ENCODE measurements around the gene INPP5B. TPM values are rescaled to one million over a fixed set of nuclear protein-coding genes. Genes with fewer than 3 reads are reported as not detected.

The INPP5B gene
- total and polyA plus RNA-seq, 10 of the 15 experiments (the other 5 are each of a cell fraction or from before 2014, with no cell fraction given) = 10.9 to 54.4 (median 26.9) TPM

DNA sequence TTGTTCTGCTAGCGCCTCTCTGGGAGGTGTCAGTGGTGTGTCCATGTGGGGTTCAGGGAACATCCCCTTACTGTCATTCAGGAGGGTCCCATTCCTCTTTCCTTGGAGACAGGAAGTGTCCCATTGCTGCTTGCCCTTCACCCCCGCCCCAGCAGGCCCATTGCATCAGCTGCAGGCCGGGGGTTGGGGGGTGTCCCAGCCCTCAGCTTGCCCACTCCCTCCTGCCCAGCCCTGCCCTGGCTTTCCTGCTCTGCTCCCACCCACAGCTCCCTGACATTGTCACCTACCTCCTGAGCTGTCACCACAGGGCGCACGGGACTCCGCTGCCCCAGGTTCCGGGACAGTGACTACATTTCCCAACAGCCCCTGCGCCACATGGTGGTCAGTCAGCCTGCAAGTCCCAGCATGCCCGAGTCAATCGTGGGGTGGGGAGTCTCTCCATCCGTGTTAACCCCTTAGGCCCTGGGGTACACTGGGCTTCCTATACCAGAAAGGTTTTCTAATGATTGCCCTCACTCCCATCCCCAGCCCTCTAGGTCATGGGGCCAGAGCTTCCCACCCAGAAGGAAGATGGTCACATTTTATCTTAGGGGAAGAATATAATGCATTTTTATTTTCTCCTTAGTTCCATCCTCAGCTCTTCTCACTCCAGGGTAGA, at the start of gene INPP5B (continued):
- TF ChIP-seq ETV6 (conservative IDR thresholded peaks at IDR 0.05 in 1 of 2, IDR thresholded peaks at IDR 0.05 in 1 of 2; ENCODE audit: borderline replicate concordance in 1 of 2, low read depth in 1 of 2) (no peak), CEBPB (IDR thresholded peaks at IDR 0.05; ENCODE audit: borderline replicate concordance in 1 of 2, low read depth in 2 of 2, low read length in 2 of 2) (no peak), DPF2 (IDR thresholded peaks at IDR 0.05) (0 out of 2 replicates have a peak, but pooled peaks have one; percentile 55), SP1 (IDR thresholded peaks at IDR 0.05; ENCODE audit: low read depth, low read length) (no peak), CHD1 (IDR thresholded peaks at IDR 0.05; ENCODE audit: low read depth, low read length) (peak; percentile 81; the same call in 1 of the 2 replicates), CBX5 (IDR thresholded peaks at IDR 0.05; ENCODE audit: low read depth) (no peak), SMAD1 (IDR thresholded peaks at IDR 0.05; ENCODE audit: low read depth, partially characterized antibody) (no peak), ZBED1 (IDR thresholded peaks at IDR 0.05; ENCODE audit: borderline replicate concordance) (no peak), YBX1 (IDR thresholded peaks at IDR 0.05) (no peak), CHD2 (IDR thresholded peaks at IDR 0.05; ENCODE audit: borderline replicate concordance, low read depth, low read length) (0 out of 2 replicates have a peak, but pooled peaks have one; percentile 51), SUPT20H (IDR thresholded peaks at IDR 0.05; ENCODE audit: borderline replicate concordance, control insufficient read depth, low read depth, low read length) (no peak), SREBF1 (IDR thresholded peaks at IDR 0.05; ENCODE audit: low read length) (0 out of 2 replicates have a peak, but pooled peaks have one; percentile 44), STAT1 (conservative IDR thresholded peaks at IDR 0.05) (no peak), TBL1XR1 (IDR thresholded peaks at IDR 0.05; ENCODE audit: low read depth, low read length) (no peak), EZH2 (IDR thresholded peaks at IDR 0.05; ENCODE audit: borderline replicate concordance, control insufficient read depth, low read depth, low read length) (no peak)
- TF ChIP-seq, protein P1, sequence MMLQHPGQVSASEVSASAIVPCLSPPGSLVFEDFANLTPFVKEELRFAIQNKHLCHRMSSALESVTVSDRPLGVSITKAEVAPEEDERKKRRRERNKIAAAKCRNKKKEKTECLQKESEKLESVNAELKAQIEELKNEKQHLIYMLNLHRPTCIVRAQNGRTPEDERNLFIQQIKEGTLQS (IDR thresholded peaks at IDR 0.05; ENCODE audit: borderline replicate concordance, extremely low read depth, low read depth, low read length) = 0 out of 2 replicates have a peak, but pooled peaks have one; percentile 41
- TF ChIP-seq, protein P2, sequence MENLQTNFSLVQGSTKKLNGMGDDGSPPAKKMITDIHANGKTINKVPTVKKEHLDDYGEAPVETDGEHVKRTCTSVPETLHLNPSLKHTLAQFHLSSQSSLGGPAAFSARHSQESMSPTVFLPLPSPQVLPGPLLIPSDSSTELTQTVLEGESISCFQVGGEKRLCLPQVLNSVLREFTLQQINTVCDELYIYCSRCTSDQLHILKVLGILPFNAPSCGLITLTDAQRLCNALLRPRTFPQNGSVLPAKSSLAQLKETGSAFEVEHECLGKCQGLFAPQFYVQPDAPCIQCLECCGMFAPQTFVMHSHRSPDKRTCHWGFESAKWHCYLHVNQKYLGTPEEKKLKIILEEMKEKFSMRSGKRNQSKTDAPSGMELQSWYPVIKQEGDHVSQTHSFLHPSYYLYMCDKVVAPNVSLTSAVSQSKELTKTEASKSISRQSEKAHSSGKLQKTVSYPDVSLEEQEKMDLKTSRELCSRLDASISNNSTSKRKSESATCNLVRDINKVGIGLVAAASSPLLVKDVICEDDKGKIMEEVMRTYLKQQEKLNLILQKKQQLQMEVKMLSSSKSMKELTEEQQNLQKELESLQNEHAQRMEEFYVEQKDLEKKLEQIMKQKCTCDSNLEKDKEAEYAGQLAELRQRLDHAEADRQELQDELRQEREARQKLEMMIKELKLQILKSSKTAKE (IDR thresholded peaks at IDR 0.05; ENCODE audit: low read depth, poor library complexity, severe bottlenecking) = peak; percentile 46
- TF ChIP-seq, protein P3, sequence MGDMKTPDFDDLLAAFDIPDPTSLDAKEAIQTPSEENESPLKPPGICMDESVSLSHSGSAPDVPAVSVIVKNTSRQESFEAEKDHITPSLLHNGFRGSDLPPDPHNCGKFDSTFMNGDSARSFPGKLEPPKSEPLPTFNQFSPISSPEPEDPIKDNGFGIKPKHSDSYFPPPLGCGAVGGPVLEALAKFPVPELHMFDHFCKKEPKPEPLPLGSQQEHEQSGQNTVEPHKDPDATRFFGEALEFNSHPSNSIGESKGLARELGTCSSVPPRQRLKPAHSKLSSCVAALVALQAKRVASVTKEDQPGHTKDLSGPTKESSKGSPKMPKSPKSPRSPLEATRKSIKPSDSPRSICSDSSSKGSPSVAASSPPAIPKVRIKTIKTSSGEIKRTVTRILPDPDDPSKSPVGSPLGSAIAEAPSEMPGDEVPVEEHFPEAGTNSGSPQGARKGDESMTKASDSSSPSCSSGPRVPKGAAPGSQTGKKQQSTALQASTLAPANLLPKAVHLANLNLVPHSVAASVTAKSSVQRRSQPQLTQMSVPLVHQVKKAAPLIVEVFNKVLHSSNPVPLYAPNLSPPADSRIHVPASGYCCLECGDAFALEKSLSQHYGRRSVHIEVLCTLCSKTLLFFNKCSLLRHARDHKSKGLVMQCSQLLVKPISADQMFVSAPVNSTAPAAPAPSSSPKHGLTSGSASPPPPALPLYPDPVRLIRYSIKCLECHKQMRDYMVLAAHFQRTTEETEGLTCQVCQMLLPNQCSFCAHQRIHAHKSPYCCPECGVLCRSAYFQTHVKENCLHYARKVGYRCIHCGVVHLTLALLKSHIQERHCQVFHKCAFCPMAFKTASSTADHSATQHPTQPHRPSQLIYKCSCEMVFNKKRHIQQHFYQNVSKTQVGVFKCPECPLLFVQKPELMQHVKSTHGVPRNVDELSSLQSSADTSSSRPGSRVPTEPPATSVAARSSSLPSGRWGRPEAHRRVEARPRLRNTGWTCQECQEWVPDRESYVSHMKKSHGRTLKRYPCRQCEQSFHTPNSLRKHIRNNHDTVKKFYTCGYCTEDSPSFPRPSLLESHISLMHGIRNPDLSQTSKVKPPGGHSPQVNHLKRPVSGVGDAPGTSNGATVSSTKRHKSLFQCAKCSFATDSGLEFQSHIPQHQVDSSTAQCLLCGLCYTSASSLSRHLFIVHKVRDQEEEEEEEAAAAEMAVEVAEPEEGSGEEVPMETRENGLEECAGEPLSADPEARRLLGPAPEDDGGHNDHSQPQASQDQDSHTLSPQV (IDR thresholded peaks at IDR 0.05) = no peak
- TF ChIP-seq, protein P4, sequence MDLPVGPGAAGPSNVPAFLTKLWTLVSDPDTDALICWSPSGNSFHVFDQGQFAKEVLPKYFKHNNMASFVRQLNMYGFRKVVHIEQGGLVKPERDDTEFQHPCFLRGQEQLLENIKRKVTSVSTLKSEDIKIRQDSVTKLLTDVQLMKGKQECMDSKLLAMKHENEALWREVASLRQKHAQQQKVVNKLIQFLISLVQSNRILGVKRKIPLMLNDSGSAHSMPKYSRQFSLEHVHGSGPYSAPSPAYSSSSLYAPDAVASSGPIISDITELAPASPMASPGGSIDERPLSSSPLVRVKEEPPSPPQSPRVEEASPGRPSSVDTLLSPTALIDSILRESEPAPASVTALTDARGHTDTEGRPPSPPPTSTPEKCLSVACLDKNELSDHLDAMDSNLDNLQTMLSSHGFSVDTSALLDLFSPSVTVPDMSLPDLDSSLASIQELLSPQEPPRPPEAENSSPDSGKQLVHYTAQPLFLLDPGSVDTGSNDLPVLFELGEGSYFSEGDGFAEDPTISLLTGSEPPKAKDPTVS (IDR thresholded peaks at IDR 0.05; ENCODE audit: low read depth, low read length) = no peak
- TF ChIP-seq, protein P5, sequence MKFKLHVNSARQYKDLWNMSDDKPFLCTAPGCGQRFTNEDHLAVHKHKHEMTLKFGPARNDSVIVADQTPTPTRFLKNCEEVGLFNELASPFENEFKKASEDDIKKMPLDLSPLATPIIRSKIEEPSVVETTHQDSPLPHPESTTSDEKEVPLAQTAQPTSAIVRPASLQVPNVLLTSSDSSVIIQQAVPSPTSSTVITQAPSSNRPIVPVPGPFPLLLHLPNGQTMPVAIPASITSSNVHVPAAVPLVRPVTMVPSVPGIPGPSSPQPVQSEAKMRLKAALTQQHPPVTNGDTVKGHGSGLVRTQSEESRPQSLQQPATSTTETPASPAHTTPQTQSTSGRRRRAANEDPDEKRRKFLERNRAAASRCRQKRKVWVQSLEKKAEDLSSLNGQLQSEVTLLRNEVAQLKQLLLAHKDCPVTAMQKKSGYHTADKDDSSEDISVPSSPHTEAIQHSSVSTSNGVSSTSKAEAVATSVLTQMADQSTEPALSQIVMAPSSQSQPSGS (IDR thresholded peaks at IDR 0.05; ENCODE audit: low read length) = no peak
